AG09309 (cell line): ENCODE results near the gene CARD19.
"Not testable (repeated sequence)": the region's sequence is repeated elsewhere in the genome, so short reads cannot be mapped to it uniquely, and the experiment has no call there.

ENCODE experiments used
- DNase-seq: peaks from one replicate; pipeline ENCODE4 v3.0.0-alpha.2; 2010; ENCODE audit warnings: low read depth
- H3K4me3 ChIP-seq: 2 replicates; pipeline ENCODE4 v1.5.1; 2011; ENCODE audit warnings: mild to moderate bottlenecking, low read depth, low read length, moderate library complexity; ENCODE audit not compliant: control insufficient read depth
- TF ChIP-seq, protein P1 (sequence below): IDR thresholded peaks from 2 replicates; pipeline ENCODE4 v1.5.1; 2011; ENCODE audit warnings: mild to moderate bottlenecking, low read depth, low read length, inconsistent platforms; ENCODE audit not compliant: insufficient read depth, control insufficient read depth; ENCODE audit errors: missing control alignments

Gene CARD19

GRCh38 chr9:93100276-93100636, 4.2 kb downstream of the CARD19 start:
- DNase-seq: no peak
- no peak overlapping the region for H3K4me3 ChIP-seq
- TF ChIP-seq, protein P1, sequence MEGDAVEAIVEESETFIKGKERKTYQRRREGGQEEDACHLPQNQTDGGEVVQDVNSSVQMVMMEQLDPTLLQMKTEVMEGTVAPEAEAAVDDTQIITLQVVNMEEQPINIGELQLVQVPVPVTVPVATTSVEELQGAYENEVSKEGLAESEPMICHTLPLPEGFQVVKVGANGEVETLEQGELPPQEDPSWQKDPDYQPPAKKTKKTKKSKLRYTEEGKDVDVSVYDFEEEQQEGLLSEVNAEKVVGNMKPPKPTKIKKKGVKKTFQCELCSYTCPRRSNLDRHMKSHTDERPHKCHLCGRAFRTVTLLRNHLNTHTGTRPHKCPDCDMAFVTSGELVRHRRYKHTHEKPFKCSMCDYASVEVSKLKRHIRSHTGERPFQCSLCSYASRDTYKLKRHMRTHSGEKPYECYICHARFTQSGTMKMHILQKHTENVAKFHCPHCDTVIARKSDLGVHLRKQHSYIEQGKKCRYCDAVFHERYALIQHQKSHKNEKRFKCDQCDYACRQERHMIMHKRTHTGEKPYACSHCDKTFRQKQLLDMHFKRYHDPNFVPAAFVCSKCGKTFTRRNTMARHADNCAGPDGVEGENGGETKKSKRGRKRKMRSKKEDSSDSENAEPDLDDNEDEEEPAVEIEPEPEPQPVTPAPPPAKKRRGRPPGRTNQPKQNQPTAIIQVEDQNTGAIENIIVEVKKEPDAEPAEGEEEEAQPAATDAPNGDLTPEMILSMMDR: no peak

- DNase-seq, H3K4me3 ChIP-seq: not testable (repeated sequence)
Measured at GRCh38 chr9:93101086-93101485, 5.1 kb downstream of the CARD19 start.

DNA sequence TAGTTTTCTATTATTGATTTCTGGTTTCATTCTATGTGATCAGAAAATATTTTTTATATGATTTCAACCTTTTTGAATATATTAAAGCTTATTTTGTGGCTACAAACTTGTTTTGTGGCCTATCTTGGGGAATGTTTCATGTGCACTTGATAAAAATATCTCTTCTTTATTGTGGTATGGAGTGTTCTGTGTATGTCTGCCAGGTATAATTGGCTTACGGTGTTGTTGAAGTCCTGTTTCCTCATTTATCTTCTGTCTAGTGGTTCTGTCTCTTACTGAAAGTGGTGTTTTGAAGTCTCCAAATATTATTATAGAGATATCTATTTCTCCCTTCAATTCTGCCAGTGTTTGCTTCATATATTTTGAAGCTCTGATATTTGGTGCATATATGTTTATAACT, 9.6 kb downstream of the CARD19 start:
- TF ChIP-seq, protein P1: no peak
- no peak for DNase-seq
- no peak overlapping the region for H3K4me3 ChIP-seq

DNA sequence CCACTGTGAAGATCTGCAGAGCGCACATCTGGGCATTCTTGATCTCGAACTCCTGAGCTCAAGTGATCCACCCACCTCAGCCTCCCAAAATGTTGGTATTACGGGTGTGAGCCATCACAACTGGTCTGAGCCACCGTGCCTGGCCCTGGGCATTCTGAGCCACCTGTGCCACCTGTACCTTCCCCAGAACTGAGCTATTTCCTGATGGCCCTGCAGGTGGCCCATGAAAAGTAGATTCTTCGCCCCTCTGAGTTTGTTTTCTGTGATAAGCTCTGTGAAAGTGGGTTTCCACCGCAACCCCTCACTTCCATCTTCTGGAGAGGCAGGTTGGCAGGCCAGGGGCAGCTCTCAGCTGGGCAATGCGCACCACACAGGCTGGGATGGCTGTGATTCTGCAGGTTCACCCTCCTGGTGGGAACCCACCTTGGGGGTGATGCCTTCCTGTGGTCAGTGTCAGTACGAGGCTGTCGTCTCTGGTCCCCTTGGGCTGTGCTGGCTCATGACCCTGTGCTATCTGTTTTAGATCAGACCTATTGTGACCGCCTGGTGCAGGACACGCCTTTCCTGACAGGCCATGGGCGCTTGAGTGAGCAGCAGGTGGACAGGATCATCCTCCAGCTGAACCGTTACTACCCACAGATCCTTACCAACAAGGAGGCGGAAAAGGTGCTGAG, 11.3 kb downstream of the CARD19 start:
- no peak overlapping the region for H3K4me3 ChIP-seq
- no peak for DNase-seq
- TF ChIP-seq, protein P1: no peak

GRCh38 chr9:93107825-93108161, 11.8 kb downstream of the CARD19 start:
- TF ChIP-seq, protein P1: no peak
- no peak for DNase-seq
- no peak overlapping the region for H3K4me3 ChIP-seq

- TF ChIP-seq, protein P1: no peak
- no peak overlapping the region for H3K4me3 ChIP-seq
- no peak for DNase-seq
Measured at GRCh38 chr9:93108291-93109041, 12.4 kb downstream of the CARD19 start.

DNA sequence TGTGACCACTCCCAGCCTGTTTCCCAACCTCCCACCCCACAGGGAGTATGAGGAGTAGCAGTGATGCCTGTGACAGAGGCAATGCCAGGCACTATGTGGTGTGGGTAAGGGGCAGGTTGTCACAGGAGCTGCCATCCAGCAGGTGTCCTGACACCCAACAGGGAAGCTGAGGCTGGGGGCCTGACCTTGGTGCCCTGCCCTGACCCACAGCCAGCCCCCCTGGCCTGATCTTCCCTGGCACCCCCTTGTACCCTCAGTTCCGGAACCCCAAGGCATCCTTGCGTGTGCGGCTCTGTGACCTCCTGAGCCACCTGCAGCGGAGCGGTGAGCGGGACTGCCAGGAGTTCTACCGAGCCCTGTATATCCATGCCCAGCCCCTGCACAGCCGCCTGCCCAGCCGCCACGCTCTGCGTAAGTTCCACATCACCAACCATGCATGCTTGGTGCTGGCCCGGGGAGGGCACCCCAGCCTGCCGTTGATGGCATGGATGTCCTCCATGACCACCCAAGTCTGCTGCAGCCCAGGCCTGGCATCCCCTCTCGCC, 14.4 kb downstream of the CARD19 start:
- TF ChIP-seq, protein P1: no peak

More for the DNA sequence above, 14.4 kb downstream of the CARD19 start:
- DNase-seq: no peak
- no peak overlapping the region for H3K4me3 ChIP-seq
